Hepatocyte (in vitro differentiated cells): ENCODE data around the gene STK39.

ENCODE experiments used
- CTCF ChIP-seq: fragments of 200-600 bp; sonication (generic); IDR thresholded peaks from 2 replicates; pipeline ENCODE4 v1.5.1; 2016; ENCODE audit warnings: antibody characterized with exemption, mild to moderate bottlenecking; ENCODE audit not compliant: poor library complexity
- EZH2 ChIP-seq: fragments of 200-600 bp; sonication (generic); IDR thresholded peaks from 2 replicates; pipeline ENCODE4 v1.6.1; 2016; ENCODE audit warnings: antibody characterized with exemption, mild to moderate bottlenecking, borderline replicate concordance
- EZH2phosphoT487 ChIP-seq: fragments of 200-600 bp; sonication (generic); IDR thresholded peaks from one replicate; pipeline ENCODE4 v1.6.1; 2018; ENCODE audit warnings: antibody characterized with exemption, mild to moderate bottlenecking, low read depth, moderate library complexity; ENCODE audit not compliant: unreplicated experiment, severe bottlenecking

GRCh38 chr2:167940346-167940725 is 307.1 kb downstream of the STK39 start:
- TF ChIP-seq CTCF (no peak), EZH2 (no peak), EZH2phosphoT487 (no peak)
